Measurements from ENCODE around the gene SPTSSB.

The SPTSSB gene

DNA sequence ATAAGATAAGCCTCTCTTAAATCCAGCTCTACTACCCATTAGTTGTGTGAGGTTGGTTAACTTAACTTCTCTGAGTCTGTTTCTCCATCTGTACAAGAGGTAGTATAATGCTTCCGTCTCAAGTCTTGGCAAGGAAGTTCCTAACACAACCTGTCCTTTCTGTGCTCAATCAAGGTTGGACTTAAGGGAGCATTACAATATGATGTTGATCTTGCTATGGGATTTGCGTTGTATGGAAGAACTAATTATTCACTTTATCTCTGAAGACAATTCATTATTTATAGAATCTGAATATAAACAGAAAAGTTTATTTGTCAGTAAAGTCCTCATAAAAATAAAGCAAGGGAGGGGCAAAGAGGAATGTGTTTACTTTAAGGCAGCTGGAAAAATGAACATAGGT, 18.9 kb upstream of the SPTSSB start:
- no peak for DNase-seq

DNA sequence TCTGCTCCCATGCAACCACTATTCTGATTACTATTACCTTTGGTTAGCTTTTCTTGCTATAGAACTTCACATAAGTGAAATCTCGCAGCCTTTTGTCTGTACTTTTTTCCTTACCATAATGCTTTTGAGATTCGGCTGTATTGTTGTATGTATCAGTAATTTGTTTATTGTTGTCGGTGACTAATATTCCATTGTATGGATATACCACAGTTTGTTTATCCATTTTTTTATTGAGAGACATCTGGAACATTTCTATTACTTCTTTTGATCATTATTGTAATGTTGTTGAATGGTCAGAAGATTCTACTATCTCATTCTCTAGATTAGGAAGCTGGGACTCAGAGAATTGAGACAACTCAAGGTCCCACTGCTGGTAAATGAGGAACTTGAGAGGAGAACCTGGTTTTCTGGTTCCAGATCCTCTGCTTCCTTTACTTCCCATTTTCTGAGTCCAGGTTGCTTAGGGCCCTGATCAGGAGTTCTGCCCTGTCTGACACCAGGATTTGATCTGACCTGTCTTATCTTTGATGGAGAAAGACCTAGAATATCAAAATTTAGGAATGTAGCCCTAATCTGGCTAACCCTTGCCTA, 18.2 kb upstream of the SPTSSB start:
- DNase-seq: no peak

DNA sequence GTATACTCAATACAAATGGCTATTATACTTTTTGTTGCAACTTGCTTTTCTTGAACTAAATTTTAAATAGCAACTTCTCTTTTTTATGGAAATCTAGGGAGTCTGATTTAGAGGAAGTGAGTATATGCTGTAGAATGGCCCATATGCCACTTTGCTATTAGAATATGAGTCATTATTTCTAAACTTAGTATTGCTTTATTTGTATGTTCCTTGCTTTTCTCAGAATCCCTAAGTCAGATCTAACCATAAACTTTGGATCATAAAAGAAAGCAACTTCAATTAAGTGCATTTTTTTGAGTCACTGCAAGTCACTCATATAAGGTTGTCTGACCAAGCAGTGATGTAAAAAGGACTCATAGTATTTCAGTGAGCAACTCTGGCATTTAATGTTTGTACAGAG, 17.5 kb upstream of the SPTSSB start:
- no peak for DNase-seq

DNA sequence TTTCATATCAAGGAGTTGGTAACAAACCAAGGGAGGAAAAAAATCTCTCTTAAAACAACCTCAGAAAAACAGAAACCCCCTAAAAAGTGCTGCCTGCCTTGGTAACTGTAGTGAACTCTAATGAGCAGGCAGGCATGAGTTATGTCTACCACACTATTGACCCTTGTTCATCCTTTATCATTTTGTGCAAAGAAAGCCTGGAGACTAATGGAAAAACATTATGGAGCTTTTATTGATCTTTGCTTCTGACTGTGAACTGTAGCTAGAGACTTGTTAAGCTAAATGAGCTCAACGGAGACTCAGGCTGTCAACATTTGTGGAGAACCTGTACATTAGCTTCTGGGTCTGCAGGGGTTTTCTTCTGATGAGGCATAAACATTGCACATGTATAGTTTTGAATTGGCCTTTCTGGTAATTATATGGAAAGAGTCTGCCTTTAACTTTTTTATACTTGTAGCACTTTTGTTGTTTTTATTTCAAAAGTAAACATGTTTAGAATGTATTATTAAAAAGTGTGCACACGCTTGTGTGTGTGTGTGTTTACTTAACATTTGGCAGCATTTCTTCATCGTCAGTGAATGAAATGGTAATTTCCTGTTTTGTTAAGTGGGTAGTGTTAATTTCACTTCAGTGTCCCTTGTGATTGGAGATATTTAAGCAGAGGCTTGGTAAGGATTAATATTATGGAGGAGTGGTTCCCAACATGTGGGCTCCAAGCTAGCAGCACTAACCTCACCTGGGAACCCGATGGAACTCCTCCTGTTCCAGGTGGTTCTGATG, 15.9 kb upstream of the SPTSSB start:
- DNase-seq: no peak

DNA sequence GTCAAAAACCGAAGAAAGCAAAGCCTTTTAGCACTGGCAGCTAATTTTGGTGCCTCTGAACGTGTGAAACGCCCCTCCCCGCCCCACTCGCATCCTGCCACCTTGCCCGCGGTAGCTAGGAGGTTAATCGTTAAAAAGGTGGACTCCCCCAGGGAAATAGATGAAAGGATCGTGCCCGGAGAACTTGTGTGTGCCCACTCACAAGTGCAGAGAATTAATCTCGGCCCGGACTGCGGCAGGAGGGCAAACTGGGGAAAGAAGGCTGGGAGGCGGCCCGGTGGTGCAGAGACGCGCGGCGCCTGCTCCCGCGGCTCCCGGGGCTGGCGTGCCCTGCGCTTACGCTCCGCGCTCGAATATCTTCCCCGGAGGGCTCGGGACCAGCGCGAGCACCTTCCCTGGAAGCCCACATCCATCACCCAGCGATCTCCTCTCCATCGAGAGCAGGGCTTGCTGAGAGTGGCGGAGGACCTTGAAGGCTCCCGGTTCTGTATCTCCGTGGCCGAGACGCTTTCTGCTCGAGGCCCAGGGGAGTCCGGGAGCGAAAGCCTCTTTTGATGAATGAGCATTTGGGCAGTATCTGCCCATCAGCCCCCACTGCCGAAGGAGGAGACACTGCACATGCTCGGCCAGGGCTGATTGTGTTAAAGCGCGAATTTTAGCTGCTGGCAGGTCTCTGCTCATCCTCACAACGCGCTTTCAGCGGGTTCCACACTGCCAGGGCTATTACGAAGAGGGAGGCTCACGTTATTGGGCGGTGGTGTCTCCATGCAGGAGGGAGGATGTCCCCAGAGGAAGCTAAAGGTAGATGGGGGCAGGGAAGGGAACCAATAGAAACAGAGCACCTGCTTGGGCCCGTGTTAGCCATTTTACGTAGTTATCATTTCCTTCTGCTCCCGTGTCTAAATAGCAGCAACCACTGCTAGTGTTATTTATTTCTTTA, 1.3 kb upstream of the SPTSSB start:
- DNase-seq: peak; percentile 14

DNA sequence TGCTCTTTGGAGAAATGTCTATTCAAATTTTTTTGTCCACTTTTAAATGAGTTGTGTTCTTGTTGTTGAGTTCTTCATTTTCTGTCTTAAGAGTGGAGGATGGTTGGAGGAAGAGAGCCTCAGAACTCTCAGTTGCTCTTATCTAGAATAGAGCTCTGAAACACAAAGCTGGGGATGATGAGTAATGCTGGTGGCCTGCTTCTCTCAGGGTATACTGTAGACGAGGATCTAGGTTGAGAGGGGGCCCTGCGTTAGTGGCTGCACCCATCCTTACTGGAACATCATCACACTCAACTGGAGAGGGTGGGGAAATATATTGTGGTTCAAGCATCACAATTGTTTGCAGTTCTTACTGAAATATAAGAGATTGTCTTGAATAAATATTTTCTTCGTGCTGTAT, 1.8 kb downstream of the SPTSSB start:
- no peak for DNase-seq

DNA sequence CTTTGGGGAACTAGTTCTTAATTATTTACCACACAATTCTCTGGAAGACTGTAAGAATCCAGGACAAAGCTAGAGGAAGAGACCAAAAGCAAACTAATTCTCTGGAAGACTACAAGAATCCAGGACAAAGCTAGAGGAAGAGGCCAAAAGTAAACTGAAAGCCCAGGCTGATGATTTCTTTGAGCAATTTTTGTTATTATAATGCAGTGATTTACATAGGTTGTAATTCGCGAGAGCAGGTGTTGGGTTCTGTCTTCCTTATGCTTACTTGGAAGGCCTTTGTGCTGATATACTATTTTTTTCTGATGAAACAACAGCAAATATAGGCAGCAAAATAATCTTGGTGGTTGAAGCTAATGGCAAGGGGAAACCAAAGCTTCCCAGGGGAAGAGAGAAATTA, 5.2 kb downstream of the SPTSSB start:
- no peak for DNase-seq

DNA sequence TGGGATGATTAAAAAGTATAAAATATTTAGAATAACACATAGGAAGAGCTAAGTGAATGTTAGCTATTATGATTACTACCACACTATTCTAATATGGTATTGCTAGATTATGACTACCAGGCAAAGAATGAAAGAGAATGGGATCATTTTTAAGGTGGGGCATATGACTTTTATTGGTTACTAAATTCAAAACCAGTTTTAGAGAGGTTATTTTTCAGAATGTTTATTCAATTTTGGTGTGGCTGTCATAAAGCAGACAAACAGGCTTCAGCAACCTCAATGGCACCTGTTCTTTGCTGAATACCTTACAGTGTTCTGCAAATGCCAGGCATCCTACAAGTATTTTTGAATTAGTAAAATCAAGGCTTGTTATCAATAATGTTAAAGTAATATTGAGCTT, 12.8 kb downstream of the SPTSSB start:
- no peak for DNase-seq

DNA sequence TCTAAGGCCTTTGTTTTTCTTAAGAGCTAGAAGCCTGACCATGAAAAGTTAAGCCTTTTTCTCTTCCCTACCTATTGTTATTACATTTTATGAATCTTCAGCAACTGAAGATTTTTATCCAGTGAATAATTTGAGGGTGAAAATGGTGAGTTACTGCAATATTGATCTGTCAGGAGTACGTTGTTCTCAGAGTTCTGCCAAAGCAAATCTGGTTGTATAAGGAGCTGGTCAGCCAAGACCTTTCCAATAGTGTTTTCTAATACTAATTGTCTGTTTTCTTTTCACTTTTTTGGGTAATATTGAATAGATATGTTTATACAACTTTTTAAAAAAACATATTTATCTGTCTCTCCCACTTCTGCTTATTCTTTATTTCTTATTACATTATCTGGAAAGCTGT, 15.0 kb downstream of the SPTSSB start:
- no peak for DNase-seq

DNA sequence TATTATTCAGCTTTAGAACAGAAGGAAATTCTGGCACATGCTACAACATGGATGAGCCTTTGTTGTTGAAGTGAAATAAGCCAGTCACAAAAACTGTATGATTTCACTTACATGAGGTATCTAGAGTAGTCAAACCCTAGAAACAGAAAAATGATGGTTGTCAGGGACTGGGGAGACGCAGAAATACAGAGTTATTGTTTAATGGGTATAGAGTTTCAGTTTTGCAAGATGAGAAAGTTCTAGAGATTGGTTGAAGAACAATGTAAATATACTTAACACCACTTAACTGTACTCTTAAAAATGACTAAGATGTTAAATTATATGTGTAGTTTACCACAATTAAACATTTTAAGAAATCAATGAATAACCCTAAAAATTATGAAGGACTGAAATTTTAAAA, 15.8 kb downstream of the SPTSSB start:
- DNase-seq: no peak

DNA sequence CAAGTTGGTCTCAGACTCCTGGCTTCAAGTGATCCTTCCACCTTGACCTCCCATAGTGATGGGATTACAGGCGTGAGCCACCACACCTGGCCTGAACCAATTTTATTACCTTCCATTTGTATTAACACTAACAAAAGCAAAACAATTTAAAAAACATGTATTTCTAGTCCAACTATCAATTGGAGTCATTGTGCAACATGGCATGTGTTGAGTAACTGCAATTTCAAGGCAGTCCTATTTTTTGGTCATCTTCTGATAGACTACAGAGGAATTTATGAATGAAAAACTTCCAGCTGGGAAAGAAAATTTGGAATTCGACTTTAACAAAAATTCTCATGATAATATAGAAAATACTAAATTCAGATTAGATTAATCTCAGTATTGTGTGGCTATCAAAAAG, 16.8 kb downstream of the SPTSSB start:
- no peak for DNase-seq

DNA sequence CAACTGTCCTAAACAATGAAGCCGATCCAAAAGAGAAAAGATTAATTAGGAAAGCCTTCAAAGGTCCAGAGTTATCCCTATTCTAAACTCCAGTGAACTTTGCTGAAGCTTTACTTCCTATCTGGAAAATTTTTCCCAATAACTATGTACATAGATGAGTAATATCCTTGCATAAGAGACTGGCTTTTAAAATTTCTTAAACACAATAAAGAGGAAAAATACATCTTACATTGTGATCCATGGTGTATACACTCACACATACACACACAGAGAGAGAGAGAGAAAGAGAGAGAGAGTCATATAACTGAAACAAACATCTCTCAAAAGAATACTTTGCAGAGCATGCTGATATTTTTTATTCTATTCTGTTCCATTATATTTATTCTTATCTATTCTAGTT, 20.0 kb downstream of the SPTSSB start:
- DNase-seq: no peak

DNA sequence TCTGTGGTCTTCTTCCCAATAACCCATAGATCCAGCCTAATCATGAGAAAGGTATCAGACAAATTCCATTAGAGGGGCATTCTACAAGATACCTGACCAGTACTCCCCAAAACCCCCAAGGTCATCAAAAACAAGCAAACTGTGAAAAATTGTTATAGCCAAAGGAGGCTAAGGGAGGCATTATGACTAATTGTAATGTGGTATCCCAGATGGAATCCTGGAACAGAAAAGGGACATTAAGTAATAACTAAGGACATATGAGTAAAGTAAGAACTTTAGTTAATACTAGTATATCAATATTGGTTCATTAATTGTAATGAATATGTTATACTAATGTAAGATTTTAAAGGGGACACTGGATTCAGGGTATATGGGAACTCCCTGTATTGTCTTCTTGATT, 20.4 kb downstream of the SPTSSB start:
- no peak for DNase-seq

DNA sequence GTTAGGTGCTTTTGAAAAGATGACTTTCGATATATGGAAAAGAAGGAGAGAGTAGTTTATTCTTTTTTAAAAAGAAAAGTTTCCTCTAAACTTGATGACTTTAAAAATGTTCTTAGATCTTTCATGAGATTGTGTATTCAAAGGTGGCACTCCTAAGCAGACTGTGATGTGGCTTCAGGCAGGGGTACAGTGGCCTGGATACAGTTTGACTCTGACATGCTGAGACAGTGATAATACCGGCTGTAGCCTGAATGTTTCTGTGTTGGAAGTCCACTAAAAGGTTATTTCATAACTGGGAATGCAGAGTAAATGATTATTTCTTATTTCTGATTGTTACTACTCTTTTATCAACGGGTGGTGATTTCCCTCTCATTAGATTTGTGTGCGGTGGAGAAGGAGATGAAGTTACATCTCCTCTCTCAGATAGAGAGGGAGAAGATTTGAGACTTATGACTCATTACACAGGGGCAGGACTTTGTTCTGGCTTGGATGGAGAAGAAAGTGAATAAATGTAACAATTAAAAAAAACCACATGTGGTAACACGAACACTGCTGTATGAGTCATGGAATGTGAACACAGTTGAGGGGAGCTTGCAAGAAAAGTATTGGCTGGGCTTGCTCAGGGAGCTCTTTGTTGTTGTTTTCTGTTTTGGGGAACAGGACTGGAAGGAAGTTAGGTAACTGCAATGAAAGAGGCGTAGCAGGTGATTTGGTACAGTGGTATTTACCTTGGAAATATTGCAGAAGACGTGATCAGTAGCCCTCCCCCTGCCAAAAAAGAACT, 21.6 kb downstream of the SPTSSB start:
- DNase-seq: no peak

DNA sequence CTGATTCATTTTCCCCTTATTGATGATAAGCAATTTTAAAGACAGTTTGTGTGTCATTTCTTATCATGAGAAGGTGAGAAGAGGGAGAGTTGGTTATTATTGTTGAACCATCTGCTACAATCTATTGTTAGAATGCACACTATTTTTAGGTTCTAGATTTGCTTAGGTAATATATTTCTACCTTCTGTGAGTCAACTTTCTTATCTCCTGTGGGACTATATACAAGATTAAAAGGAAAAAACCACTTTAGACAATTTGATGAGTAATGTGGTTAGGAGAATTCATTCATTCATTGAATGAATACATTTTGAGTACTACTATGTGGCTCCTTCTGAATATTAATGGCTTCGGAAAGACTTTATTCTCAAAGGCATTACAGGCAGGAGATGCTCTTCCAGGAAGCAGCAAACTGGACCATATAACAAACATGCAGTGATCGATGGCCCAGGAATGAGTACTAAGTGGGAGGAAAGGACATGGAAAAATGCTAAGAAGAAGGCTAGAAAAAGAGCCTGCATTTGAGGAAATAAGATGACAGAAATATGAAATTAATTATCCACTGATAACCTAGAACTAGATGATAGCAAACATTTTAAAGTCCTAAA, 22.4 kb downstream of the SPTSSB start:
- DNase-seq: no peak

DNA sequence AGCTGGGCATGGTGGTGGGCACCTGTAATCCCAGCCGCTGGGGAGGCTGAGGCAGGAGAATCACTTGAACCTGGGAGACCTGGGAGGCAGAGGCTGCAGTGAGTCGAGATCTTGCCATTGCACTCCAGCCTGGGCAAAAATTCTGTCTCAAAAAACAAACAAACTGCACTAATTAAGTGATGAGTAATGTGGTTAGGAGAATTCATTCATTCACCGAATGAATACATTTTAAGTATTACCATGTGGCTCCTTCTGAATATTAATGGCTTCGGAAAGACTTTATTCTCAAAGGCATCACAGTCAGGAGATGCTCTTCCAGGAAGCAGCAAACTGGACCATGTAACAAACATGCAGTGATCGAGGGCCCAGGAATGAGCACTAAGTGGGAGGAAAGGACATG, 23.6 kb downstream of the SPTSSB start:
- DNase-seq: no peak

DNA sequence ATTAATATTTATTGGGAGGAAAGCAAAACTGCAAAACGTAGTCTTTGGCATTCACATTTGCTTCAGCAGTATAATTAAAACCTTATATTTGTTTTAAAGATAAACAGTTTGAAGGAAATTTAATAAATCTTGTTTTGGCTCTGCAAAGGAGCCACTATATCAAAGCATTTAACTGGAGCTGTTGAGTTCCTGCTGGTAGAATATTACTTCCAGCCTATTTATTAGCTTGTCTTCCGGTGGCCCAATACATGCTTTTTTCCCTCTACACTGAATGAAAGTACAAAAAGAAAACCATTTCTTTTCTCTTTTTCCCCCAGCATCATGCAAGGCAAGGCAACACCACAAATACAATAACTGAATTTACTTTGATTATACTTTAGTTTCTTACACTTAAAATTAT, 26.3 kb downstream of the SPTSSB start:
- DNase-seq: no peak

DNA sequence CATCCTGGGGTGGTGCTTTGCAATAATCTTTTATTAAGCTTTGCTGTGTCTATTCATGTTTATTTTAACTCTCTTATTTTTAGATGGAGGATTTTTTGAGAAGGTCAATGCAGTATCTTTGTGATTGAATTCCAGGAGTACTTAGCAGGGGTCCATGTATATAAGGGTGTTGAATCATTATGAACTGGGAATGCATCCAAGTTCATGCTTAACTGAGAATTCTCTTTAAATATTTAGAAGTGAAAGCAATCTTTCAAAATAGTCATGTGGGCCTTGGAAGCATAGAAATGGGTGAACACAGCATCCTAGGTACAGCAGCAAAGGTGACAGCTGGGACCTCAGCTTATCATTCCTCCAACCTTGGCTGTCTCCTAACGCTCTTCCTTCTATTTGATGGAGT, 27.3 kb downstream of the SPTSSB start:
- DNase-seq: no peak

DNA sequence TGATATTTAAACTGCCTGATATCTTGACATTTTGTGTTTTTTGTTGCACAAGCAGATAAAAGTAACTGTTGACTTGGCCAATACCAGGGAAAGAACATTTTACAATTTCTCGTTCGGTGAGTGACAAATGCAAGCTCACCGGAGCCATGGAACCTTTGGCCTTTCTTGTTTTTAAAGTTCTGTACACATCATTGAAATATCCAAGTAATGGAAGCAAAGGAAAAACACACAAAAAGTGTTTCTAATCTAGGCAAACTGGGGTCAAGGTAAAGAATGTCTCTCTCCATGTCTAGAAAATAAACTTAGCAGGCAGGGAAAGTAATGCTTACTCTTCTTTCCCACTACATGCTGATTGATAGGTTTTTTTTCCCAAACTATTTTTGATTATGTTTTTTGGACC, 27.8 kb downstream of the SPTSSB start:
- DNase-seq: no peak

DNA sequence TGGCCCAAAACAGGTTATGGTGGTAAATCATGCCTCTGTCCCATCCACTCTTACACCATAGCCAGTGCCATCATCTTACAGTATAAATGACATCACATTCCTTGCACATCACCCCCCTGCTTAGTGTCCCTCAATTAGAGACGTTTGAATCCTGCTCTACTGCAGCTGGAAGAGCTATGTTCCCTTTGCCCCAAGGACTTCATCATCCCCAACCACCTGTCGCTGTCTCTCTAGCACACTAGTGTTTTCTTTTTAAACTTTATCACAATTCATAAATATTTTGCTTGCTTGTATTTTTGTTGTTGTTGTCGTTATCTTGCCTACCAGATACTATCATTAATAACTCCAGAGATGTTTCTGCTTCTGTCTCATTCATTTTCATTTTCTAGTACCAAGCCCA, 28.7 kb downstream of the SPTSSB start:
- DNase-seq: no peak

DNA sequence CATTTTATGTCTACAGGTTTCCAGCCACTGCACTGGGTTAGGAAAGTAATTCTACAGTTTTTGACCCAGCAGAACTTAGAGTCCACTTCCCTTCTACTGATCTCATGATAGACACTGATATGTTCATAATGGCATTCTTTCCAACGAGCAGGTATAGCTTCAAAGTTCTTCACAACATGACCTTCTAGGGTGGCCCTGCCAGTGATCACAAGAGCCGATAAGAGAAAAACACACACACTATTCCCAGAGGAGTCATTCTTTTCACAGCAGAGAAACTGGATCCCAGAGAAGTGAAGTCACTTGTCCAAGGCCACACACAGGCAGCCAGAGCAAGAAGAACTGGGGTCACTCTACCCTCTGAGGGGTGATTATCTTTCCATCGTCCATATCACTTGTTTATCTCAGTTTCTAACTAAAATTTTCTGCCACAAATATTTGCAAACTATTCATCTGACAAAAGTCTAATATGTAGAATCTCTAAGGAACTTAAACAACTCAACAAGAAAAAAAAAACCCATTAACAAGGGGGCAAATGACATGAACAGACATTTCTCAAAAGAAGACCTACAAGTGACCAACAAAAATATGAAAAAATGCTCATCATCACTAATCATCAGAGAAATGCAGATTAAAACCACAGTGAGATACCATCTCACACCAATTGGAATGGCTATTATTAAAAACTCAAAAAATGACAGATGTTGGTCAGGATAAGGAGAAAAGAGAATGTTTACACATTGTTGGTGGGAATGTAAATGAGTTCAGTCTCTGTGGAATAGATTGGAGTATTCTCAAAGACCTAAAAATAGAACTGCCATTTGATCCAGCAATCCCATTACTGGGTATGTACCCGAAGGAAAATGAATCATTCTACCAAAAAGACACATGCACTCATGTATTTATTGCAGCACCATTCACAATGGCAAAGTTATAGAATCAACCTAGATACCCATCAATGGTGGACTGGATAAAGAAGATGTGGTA, 31.5 kb downstream of the SPTSSB start:
- DNase-seq: no peak
